IMR-90 (cell line): ENCODE data around the gene ANO8. TPM values are rescaled to one million over a fixed set of nuclear protein-coding genes. Genes with fewer than 3 reads are reported as not detected.

Experiments
- ATAC-seq: fragments of 200-7000 bp; cut with Tn5 transposase; 2 replicates; pipeline ENCODE4 v1.9.1; 2020; ENCODE audit warnings: low read depth, mild to moderate bottlenecking, moderate library complexity
- BruUV-seq: library from RNA; stranded (reverse); fragments of 400-500 nt; replicated peaks from 2 replicates; lab custom pipeline; 2021; lab: Mats Ljungman, UMichigan
- CTCF ChIA-PET: fragments of 300-600 bp; formaldehyde crosslinking; extraction: SDS; loops from one replicate; lab custom pipeline; 2021; ENCODE audit warnings: antibody characterized with exemption; lab: Yijun Ruan, JAX
- POLR2A ChIA-PET: fragments of 300-600 bp; sonication (Branson Sonifier 250); formaldehyde crosslinking; loops from one replicate; lab custom pipeline; 2022; ENCODE audit warnings: antibody characterized with exemption; ENCODE audit not compliant: unreplicated experiment; lab: Charles Lee
- DNase-seq: peaks from one replicate; pipeline ENCODE4 v3.0.0; 2013
- H2AFZ ChIP-seq: replicated peaks from 2 replicates; pipeline ENCODE3; 2013; ENCODE audit warnings: low read length, mild to moderate bottlenecking; ENCODE audit not compliant: poor library complexity
- H2AK5ac ChIP-seq: 2 replicates; pipeline ENCODE4 v1.6.1; 2013; ENCODE audit warnings: low read depth, low read length, inconsistent platforms
- H2AK9ac ChIP-seq: replicated peaks from 2 replicates; pipeline ENCODE3; 2013; ENCODE audit warnings: mild to moderate bottlenecking, low read depth, low read length, moderate library complexity; ENCODE audit not compliant: poor library complexity
- H2BK120ac ChIP-seq: 2 replicates; pipeline ENCODE4 v1.6.1; 2013; ENCODE audit warnings: low read depth, low read length, inconsistent platforms
- H2BK15ac ChIP-seq: 3 replicates; pipeline ENCODE4 v1.6.1; 2013; ENCODE audit warnings: low read depth, low read length, inconsistent platforms
- H2BK20ac ChIP-seq: 2 replicates; pipeline ENCODE4 v1.6.1; 2013; ENCODE audit warnings: low read depth, mild to moderate bottlenecking, inconsistent platforms, low read length, moderate library complexity
- H2BK5ac ChIP-seq: 2 replicates; pipeline ENCODE4 v1.6.1; 2013; ENCODE audit warnings: mild to moderate bottlenecking, low read depth, low read length, inconsistent platforms; ENCODE audit not compliant: poor library complexity, severe bottlenecking
- H3K14ac ChIP-seq: replicated peaks from 2 replicates; pipeline ENCODE4 v1.6.1; 2013; ENCODE audit warnings: low read depth, low read length, inconsistent platforms
- H3K18ac ChIP-seq: 2 replicates; pipeline ENCODE4 v1.6.1; 2013; ENCODE audit warnings: low read depth, low read length, control low read depth
- H3K23ac ChIP-seq: 2 replicates; pipeline ENCODE4 v1.6.1; 2013; ENCODE audit warnings: low read depth, low read length, inconsistent platforms
- H3K27ac ChIP-seq: 2 replicates; pipeline ENCODE4 v1.5.1; 2013; ENCODE audit warnings: mild to moderate bottlenecking, control low read depth, low read length; ENCODE audit not compliant: insufficient read depth
- H3K27me3 ChIP-seq: 2 replicates; pipeline ENCODE4 v1.6.1; 2013; ENCODE audit warnings: low read length; ENCODE audit not compliant: control insufficient read depth, insufficient read depth
- H3K36me3 ChIP-seq: 2 replicates; pipeline ENCODE4 v1.6.1; 2013; ENCODE audit warnings: low read length, mixed read lengths; ENCODE audit not compliant: control insufficient read depth, insufficient read depth
- H3K4ac ChIP-seq: 2 replicates; pipeline ENCODE4 v1.6.1; 2013; ENCODE audit warnings: low read depth, low read length, inconsistent platforms
- H3K4me1 ChIP-seq: 2 replicates; pipeline ENCODE4 v1.6.1; 2013; ENCODE audit warnings: low read length, mixed read lengths; ENCODE audit not compliant: control insufficient read depth, insufficient read depth
- H3K4me2 ChIP-seq: 2 replicates; pipeline ENCODE4 v1.6.1; 2013; ENCODE audit warnings: low read depth, mild to moderate bottlenecking, control low read depth, low read length, moderate library complexity
- H3K4me3 ChIP-seq: 2 replicates; pipeline ENCODE4 v1.5.1; 2013; ENCODE audit warnings: low read depth, mild to moderate bottlenecking, control low read depth, low read length, moderate library complexity; ENCODE audit not compliant: insufficient read depth
- H3K56ac ChIP-seq: 2 replicates; pipeline ENCODE4 v1.6.1; 2013; ENCODE audit warnings: low read length, inconsistent platforms; ENCODE audit not compliant: insufficient read depth; ENCODE audit errors: extremely low read depth
- H3K79me1 ChIP-seq, 2 experiments: 2 replicates each; pipeline ENCODE4 v1.6.1; 2013; ENCODE audit warnings: low read length in 2 of 2, inconsistent platforms in 1 of 2, low read depth in 1 of 2
- H3K9ac ChIP-seq: 2 replicates; pipeline ENCODE4 v1.6.1; 2013; ENCODE audit warnings: low read depth, low read length, control low read depth
- H3K9me1 ChIP-seq: 2 replicates; pipeline ENCODE4 v1.6.1; 2013; ENCODE audit warnings: low read length, inconsistent platforms; ENCODE audit not compliant: insufficient read depth
- H3K9me3 ChIP-seq: 2 replicates; pipeline ENCODE4 v1.6.1; 2013; ENCODE audit warnings: low read length; ENCODE audit not compliant: control insufficient read depth, insufficient read depth
- H4K20me1 ChIP-seq: 2 replicates; pipeline ENCODE4 v1.6.1; 2013; ENCODE audit warnings: low read length, inconsistent platforms; ENCODE audit not compliant: insufficient read depth
- H4K5ac ChIP-seq: 2 replicates; pipeline ENCODE4 v1.6.1; 2013; ENCODE audit warnings: mild to moderate bottlenecking, low read depth, low read length, control low read depth
- H4K8ac ChIP-seq, 2 experiments: 2 replicates each; pipeline ENCODE4 v1.6.1; 2013; ENCODE audit warnings: low read depth in 2 of 2, low read length in 2 of 2, control low read depth in 1 of 2, inconsistent platforms in 1 of 2
- H4K91ac ChIP-seq: 2 replicates; pipeline ENCODE4 v1.6.1; 2013; ENCODE audit warnings: low read depth, low read length, inconsistent platforms; ENCODE audit not compliant: insufficient read depth
- CEBPB ChIP-seq: IDR thresholded peaks from 2 replicates; pipeline ENCODE4 v1.6.1; 2012; ENCODE audit warnings: low read depth, low read length, improper control_type of control experiment
- CHD1 ChIP-seq: IDR thresholded peaks from 2 replicates; pipeline ENCODE4 v1.6.1; 2012; ENCODE audit warnings: low read depth, low read length, improper control_type of control experiment
- CTCF ChIP-seq: conservative IDR thresholded peaks from 2 replicates; pipeline ENCODE4 v1.5.1; 2012; ENCODE audit warnings: mild to moderate bottlenecking, low read depth, low read length, improper control_type of control experiment
- MAFK ChIP-seq: IDR thresholded peaks from 2 replicates; pipeline ENCODE4 v1.6.1; 2012; ENCODE audit warnings: low read depth, low read length, improper control_type of control experiment
- MAZ ChIP-seq: IDR thresholded peaks from 2 replicates; pipeline ENCODE4 v1.6.1; 2012; ENCODE audit warnings: low read depth, mild to moderate bottlenecking, low read length, improper control_type of control experiment, moderate library complexity, borderline replicate concordance
- NFE2L2 ChIP-seq: fragments of 150-350 bp; IDR thresholded peaks from 2 replicates; pipeline ENCODE4 v1.6.1; 2016; ENCODE audit warnings: low read depth, mild to moderate bottlenecking, low read length
- POLR2A ChIP-seq: IDR thresholded peaks from 2 replicates; pipeline ENCODE4 v1.6.1; 2012; ENCODE audit warnings: mild to moderate bottlenecking, low read depth, low read length
- RAD21 ChIP-seq: IDR thresholded peaks from 2 replicates; pipeline ENCODE4 v1.6.1; 2012; ENCODE audit warnings: low read length, improper control_type of control experiment
- RFX5 ChIP-seq: IDR thresholded peaks from 2 replicates; pipeline ENCODE4 v1.8.0; 2012; ENCODE audit warnings: low read depth, mild to moderate bottlenecking, low read length, moderate library complexity
- USF2 ChIP-seq: fragments of 150-350 bp; IDR thresholded peaks from 2 replicates; pipeline ENCODE4 v1.6.1; 2017; ENCODE audit warnings: mild to moderate bottlenecking, antibody characterized with exemption, low read length, low read depth
- WGBS, 2 experiments: methylation state at CpG; one replicate each; pipeline versions ENCODE4 v1.1.5 to v1.1.7; 2013; ENCODE audit warnings: missing lambda C conversion rate in 2 of 2; ENCODE audit not compliant: insufficient read length in 1 of 2; ENCODE audit errors: extremely low coverage in 2 of 2; 5-methylcytosine and 5-hydroxymethylcytosine counted together
- dilution Hi-C: fragments of 300-500 bp; cut with HindIII; formaldehyde crosslinking; loops from one replicate; pipeline ENCODE4 v1.14.3; 2018; ENCODE audit warnings: low sequenced_read_pairs; ENCODE audit not compliant: unreplicated experiment
- in situ Hi-C: fragments of 300-500 bp; cut with MboI; formaldehyde crosslinking; loops from 3 replicates; pipeline ENCODE4 v1.14.3; 2019; ENCODE audit warnings: low sequenced_read_pairs, inconsistent platforms, mixed read lengths
- intact Hi-C: fragments of 100-400 bp; cut with micrococcal nuclease; formaldehyde crosslinking; loops from 2 replicates; pipeline ENCODE4 v1.10.0; 2022
- polyA plus RNA-seq, 3 experiments: library from polyadenylated mRNA; depleted of rRNA; stranded (reverse); fragments of >200 nt; gene quantifications; 2 replicates each; pipeline ENCODE4 v1.2.3, GENCODE V29; 2012; ENCODE audit warnings: low replicate concordance in 1 of 3
- total RNA-seq: library from RNA; depleted of rRNA; stranded (reverse); fragments of >200 nt; gene quantifications from 2 replicates; pipeline ENCODE4 v1.2.3, GENCODE V29; 2012

Gene ANO8
- total and polyA plus RNA-seq, 2 of the 4 experiments (the other 2 are of a cell fraction), result 1.6 to 5.6 TPM

- H4K91ac ChIP-seq, result no peak overlapping the region
- H2BK120ac ChIP-seq, result no peak overlapping the region
- no peak overlapping the region for H2AK5ac ChIP-seq
- dilution Hi-C loops, result no loop called here
- in situ Hi-C loops, result no loop called here
- H3K18ac ChIP-seq, result no peak overlapping the region
- DNase-seq (no peak), ATAC-seq (no peak)
- peaks cover 8% of the 10 kb centered on the region; the same call in 1 of the 2 replicates for H4K20me1 ChIP-seq
- H3K14ac ChIP-seq, result no peak overlapping the region
- H4K8ac ChIP-seq, result no peak overlapping the region
- ChIA-PET POLR2A (interaction anchor here (1.0 kb wide), 1 partner anchor 9 kb away, joined by 3 read pairs; the partner anchor contains the start of gene ANO8), CTCF (interaction anchor here (0.6 kb wide), 1 partner anchor 19 kb away, joined by 7 read pairs; no protein-coding TSS in a partner anchor)
- H3K4me1 ChIP-seq, result no peaks in the 10 kb centered on the region
- H3K27me3 ChIP-seq, result no peaks in the 10 kb centered on the region
- H2AFZ ChIP-seq, result no peak overlapping the region
- H3K27ac ChIP-seq, result no peak overlapping the region
- no peak overlapping the region for H2BK15ac ChIP-seq
- no peak overlapping the region for H3K4me2 ChIP-seq
- H3K9me3 ChIP-seq, result no peaks in the 10 kb centered on the region
- no peak overlapping the region for H2BK20ac ChIP-seq
- H3K56ac ChIP-seq, result no peak overlapping the region
- H3K9me1 ChIP-seq, result no peaks in the 10 kb centered on the region
- H3K36me3 ChIP-seq, result peaks cover 32% of the 10 kb centered on the region
- TF ChIP-seq RAD21, result no peak
- TF ChIP-seq NFE2L2, result no peak
- TF ChIP-seq MAZ, result no peak
- TF ChIP-seq RFX5, result no peak
- no peak for TF ChIP-seq USF2
- no peak for TF ChIP-seq MAFK
- TF ChIP-seq CEBPB, result no peak
- TF ChIP-seq POLR2A, result no peak
- TF ChIP-seq CTCF, result no peak
- TF ChIP-seq CHD1, result no peak
- BruUV-seq, result no TSS peak
- H3K79me1 ChIP-seq, result peaks cover 0 to 5% of the 10 kb centered on the region in 2 experiments; a peak in 1 of 4 replicates
- H3K4ac ChIP-seq, result no peak overlapping the region
- H2AK9ac ChIP-seq, result no peak overlapping the region
- H3K4me3 ChIP-seq, result no peak overlapping the region
- no peak overlapping the region for H3K9ac ChIP-seq
- no peak overlapping the region for H2BK5ac ChIP-seq
- H3K23ac ChIP-seq, result no peak overlapping the region
- WGBS, 2 experiments, result 94% methylated on average over 11 of the region's 20 CpGs; no CpG with 5 or more reads in 1 of the 2 experiments
- intact Hi-C loops, result no loop called here
- no peak overlapping the region for H4K5ac ChIP-seq
Observed at GRCh38 chr19:17325133-17325532, 9.5 kb downstream of the ANO8 start.
